ENCODE data around the gene HS3ST4. TPM values are rescaled to one million over a fixed set of nuclear protein-coding genes. Genes with fewer than 3 reads are reported as not detected.

HS3ST4 gene
- total and polyA plus RNA-seq, 10 of the 15 experiments (the other 5 are each of a cell fraction or from before 2014, with no cell fraction given) = 0.05 TPM; not detected in 9

DNA sequence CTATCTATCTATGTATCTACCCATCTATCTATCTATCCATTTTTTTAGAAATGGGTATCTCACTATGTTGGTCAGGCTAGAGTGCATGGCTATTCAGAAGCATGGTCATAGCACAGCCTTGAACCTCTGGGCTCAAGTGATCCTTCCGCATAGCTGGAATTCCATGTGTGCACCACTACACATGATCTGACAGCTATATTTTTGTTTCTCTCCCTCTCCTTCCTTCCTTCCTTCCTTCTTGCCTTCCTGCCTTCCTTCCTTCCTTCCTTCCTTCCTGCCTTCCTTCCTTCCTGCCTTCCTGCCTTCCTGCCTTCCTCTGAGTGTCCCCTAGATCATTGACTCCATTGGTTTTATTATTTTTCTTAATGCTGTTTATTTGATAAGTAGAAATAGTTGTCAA, 108.1 kb downstream of the HS3ST4 start:
- Histone ChIP-seq H3K4me3 (no peak overlapping the region), H2AFZ (ENCODE audit: control insufficient read depth, low read depth, low read length) (no peak overlapping the region), H3K27ac (ENCODE audit: control insufficient read depth, insufficient read depth) (no peak overlapping the region), H3K79me2 (ENCODE audit: control insufficient read depth, insufficient read depth, low read length) (no peaks in the 10 kb centered on the region), H4K20me1 (ENCODE audit: control insufficient read depth, insufficient read depth) (no peaks in the 10 kb centered on the region), H3K9me3 (replicated peaks; ENCODE audit: control insufficient read depth, insufficient read depth, low read length) (no peaks in the 10 kb centered on the region), H3K4me1 (ENCODE audit: control insufficient read depth, insufficient read depth, low read length) (no peaks in the 10 kb centered on the region), H3K9ac (ENCODE audit: control insufficient read depth, insufficient read depth, low read length) (no peak overlapping the region), H3K27me3 (replicated peaks in 1 of 2; ENCODE audit: control insufficient read depth in 2 of 2, insufficient read depth in 2 of 2, low read length in 1 of 2) (no peaks in the 10 kb centered on the region), H3K4me2 (ENCODE audit: control insufficient read depth, insufficient read depth) (no peak overlapping the region), H3K36me3 (ENCODE audit: control insufficient read depth in 2 of 2, insufficient read depth in 2 of 2, low read length in 1 of 2) (no peaks in the 10 kb centered on the region)
- intact Hi-C loops (cut with micrococcal nuclease; ENCODE audit: unreplicated experiment) = no loop called here
- POLR2A ChIA-PET = no interaction called here
- SMC1A ChIA-PET (ENCODE audit: uncharacterized antibody, unreplicated experiment) = no interaction called here
- ATAC-seq (no peak), FAIRE-seq (no peak), DNase-seq (ENCODE audit: low read depth, low spot score) (no peak)
- no TSS peak for BruUV-seq (replicated peaks)
- TF ChIP-seq ZNF384 (IDR thresholded peaks at IDR 0.05; ENCODE audit: borderline replicate concordance, low read depth, low read length) (no peak), HDGF (IDR thresholded peaks at IDR 0.05) (no peak), JUNB (IDR thresholded peaks at IDR 0.05) (no peak)
- 100% methylated on average over 1 of the region's 1 CpG for WGBS (ENCODE audit: insufficient coverage, insufficient replicate concordance, low lambda C conversion rate, missing lambda C conversion rate)
- CTCF ChIA-PET = no interaction called here
- in situ Hi-C loops (cut with MboI) = no loop called here
- RAD21 ChIA-PET (ENCODE audit: unreplicated experiment) = no interaction called here

DNA sequence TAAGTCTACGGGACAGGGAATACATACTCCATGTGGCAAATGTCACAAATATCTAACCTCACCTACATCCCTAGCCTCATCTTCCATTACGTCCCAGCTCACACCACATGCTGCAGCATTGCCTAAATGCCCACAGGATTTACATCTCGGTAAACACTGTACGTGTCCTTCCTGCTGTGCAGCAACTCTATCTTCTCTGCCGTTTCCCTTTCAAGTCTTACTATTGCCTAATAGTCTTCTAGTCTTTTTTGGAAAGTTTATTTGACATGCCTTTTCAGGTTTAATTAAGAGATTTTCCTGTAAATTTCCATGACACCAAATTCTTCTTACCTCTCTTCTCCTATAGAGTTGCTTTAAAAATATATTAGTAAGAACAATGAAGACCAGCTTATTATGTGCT, 120.5 kb downstream of the HS3ST4 start:
- in situ Hi-C loops (cut with MboI) = no loop called here
- RAD21 ChIA-PET (ENCODE audit: unreplicated experiment) = no interaction called here
- H3K4me3 ChIP-seq = no peak overlapping the region
- WGBS (ENCODE audit: insufficient coverage, insufficient replicate concordance, low lambda C conversion rate, missing lambda C conversion rate) = 60% methylated on average over 5 of the region's 5 CpGs
- CTCF ChIA-PET = no interaction called here
- H2AFZ ChIP-seq (ENCODE audit: control insufficient read depth, low read depth, low read length) = no peak overlapping the region
- POLR2A ChIA-PET = no interaction called here
- BruUV-seq (replicated peaks) = no TSS peak
- H3K4me2 ChIP-seq (ENCODE audit: control insufficient read depth, insufficient read depth) = no peak overlapping the region
- no peaks in the 10 kb centered on the region for H3K79me2 ChIP-seq (ENCODE audit: control insufficient read depth, insufficient read depth, low read length)
- no peak for ATAC-seq
- SMC1A ChIA-PET (ENCODE audit: uncharacterized antibody, unreplicated experiment) = interaction anchor here (0.5 kb wide), 1 partner anchor 67 kb away, joined by 3 read pairs; no protein-coding TSS in a partner anchor
- no peaks in the 10 kb centered on the region for H3K9me3 ChIP-seq (replicated peaks; ENCODE audit: control insufficient read depth, insufficient read depth, low read length)
- intact Hi-C loops (cut with micrococcal nuclease; ENCODE audit: unreplicated experiment) = no loop called here
- no peak overlapping the region for H3K27ac ChIP-seq (ENCODE audit: control insufficient read depth, insufficient read depth)
- no peak for FAIRE-seq
- H4K20me1 ChIP-seq (ENCODE audit: control insufficient read depth, insufficient read depth) = no peaks in the 10 kb centered on the region
- DNase-seq (ENCODE audit: low read depth, low spot score) = no peak
- no peak overlapping the region for H3K9ac ChIP-seq (ENCODE audit: control insufficient read depth, insufficient read depth, low read length)
- no peaks in the 10 kb centered on the region for H3K36me3 ChIP-seq (ENCODE audit: control insufficient read depth in 2 of 2, insufficient read depth in 2 of 2, low read length in 1 of 2)
- no peaks in the 10 kb centered on the region for H3K4me1 ChIP-seq (ENCODE audit: control insufficient read depth, insufficient read depth, low read length)
- no peaks in the 10 kb centered on the region for H3K27me3 ChIP-seq (replicated peaks in 1 of 2; ENCODE audit: control insufficient read depth in 2 of 2, insufficient read depth in 2 of 2, low read length in 1 of 2)
- TF ChIP-seq HDAC2 (IDR thresholded peaks at IDR 0.05) = no peak
- TF ChIP-seq WRNIP1 (IDR thresholded peaks at IDR 0.05; ENCODE audit: borderline replicate concordance, low read depth, low read length) = no peak
- no peak for TF ChIP-seq SREBF2 (IDR thresholded peaks at IDR 0.05; ENCODE audit: low read length)
- TF ChIP-seq RCOR1 (conservative IDR thresholded peaks at IDR 0.05; ENCODE audit: low read depth, low read length) = no peak
- TF ChIP-seq ZNF274 (IDR thresholded peaks at IDR 0.05; ENCODE audit: insufficient read depth, insufficient read length) = no peak
- no peak for TF ChIP-seq POLR2AphosphoS2 (IDR thresholded peaks at IDR 0.05; ENCODE audit: low read depth, low read length)
- TF ChIP-seq, protein P1, sequence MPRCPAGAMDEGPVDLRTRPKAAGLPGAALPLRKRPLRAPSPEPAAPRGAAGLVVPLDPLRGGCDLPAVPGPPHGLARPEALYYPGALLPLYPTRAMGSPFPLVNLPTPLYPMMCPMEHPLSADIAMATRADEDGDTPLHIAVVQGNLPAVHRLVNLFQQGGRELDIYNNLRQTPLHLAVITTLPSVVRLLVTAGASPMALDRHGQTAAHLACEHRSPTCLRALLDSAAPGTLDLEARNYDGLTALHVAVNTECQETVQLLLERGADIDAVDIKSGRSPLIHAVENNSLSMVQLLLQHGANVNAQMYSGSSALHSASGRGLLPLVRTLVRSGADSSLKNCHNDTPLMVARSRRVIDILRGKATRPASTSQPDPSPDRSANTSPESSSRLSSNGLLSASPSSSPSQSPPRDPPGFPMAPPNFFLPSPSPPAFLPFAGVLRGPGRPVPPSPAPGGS (IDR thresholded peaks at IDR 0.05; ENCODE audit: borderline replicate concordance, insufficient read depth, low read depth, low read length, poor library complexity, severe bottlenecking) = no peak
- TF ChIP-seq, protein P2, sequence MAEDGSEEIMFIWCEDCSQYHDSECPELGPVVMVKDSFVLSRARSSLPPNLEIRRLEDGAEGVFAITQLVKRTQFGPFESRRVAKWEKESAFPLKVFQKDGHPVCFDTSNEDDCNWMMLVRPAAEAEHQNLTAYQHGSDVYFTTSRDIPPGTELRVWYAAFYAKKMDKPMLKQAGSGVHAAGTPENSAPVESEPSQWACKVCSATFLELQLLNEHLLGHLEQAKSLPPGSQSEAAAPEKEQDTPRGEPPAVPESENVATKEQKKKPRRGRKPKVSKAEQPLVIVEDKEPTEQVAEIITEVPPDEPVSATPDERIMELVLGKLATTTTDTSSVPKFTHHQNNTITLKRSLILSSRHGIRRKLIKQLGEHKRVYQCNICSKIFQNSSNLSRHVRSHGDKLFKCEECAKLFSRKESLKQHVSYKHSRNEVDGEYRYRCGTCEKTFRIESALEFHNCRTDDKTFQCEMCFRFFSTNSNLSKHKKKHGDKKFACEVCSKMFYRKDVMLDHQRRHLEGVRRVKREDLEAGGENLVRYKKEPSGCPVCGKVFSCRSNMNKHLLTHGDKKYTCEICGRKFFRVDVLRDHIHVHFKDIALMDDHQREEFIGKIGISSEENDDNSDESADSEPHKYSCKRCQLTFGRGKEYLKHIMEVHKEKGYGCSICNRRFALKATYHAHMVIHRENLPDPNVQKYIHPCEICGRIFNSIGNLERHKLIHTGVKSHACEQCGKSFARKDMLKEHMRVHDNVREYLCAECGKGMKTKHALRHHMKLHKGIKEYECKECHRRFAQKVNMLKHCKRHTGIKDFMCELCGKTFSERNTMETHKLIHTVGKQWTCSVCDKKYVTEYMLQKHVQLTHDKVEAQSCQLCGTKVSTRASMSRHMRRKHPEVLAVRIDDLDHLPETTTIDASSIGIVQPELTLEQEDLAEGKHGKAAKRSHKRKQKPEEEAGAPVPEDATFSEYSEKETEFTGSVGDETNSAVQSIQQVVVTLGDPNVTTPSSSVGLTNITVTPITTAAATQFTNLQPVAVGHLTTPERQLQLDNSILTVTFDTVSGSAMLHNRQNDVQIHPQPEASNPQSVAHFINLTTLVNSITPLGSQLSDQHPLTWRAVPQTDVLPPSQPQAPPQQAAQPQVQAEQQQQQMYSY (CRISPR knock-in tag; IDR thresholded peaks at IDR 0.05) = no peak
- TF ChIP-seq BACH1 (IDR thresholded peaks at IDR 0.05; ENCODE audit: borderline replicate concordance) = no peak
- no peak for TF ChIP-seq HDAC6 (IDR thresholded peaks at IDR 0.05; ENCODE audit: unreplicated experiment)
- TF ChIP-seq SMAD5 (IDR thresholded peaks at IDR 0.05; ENCODE audit: low read depth) = no peak
- TF ChIP-seq RUNX3 (IDR thresholded peaks at IDR 0.05; ENCODE audit: low read length) = no peak

Measured in GM12878 (cell line).